Neuronal stem cell (in vitro differentiated cells): ENCODE results near the gene FOXL2NB.

Experiments used
- DNase-seq: peaks from one replicate; pipeline ENCODE4 v3.0.0-alpha.2; 2013; ENCODE audit warnings: low spot score
- H2AFZ ChIP-seq: one replicate; pipeline ENCODE4 v1.6.1; 2013; ENCODE audit warnings: mild to moderate bottlenecking, low read length, inconsistent platforms
- H2AK5ac ChIP-seq: 2 replicates; pipeline ENCODE4 v1.6.1; 2013; ENCODE audit warnings: low read depth, mild to moderate bottlenecking, inconsistent platforms, low read length, moderate library complexity, mixed read lengths
- H2BK120ac ChIP-seq: 2 replicates; pipeline ENCODE4 v1.6.1; 2013; ENCODE audit warnings: low read depth, mild to moderate bottlenecking, inconsistent platforms, low read length, moderate library complexity, mixed read lengths
- H2BK12ac ChIP-seq: one replicate; pipeline ENCODE4 v1.6.1; 2013; ENCODE audit warnings: low read length, inconsistent platforms
- H2BK15ac ChIP-seq: 2 replicates; pipeline ENCODE4 v1.6.1; 2013; ENCODE audit warnings: mild to moderate bottlenecking, low read length, inconsistent platforms, mixed read lengths
- H2BK5ac ChIP-seq: one replicate; pipeline ENCODE4 v1.6.1; 2013; ENCODE audit warnings: inconsistent platforms, mild to moderate bottlenecking, low read length, moderate library complexity
- H3K14ac ChIP-seq: one replicate; pipeline ENCODE4 v1.6.1; 2013; ENCODE audit warnings: low read length, inconsistent platforms
- H3K18ac ChIP-seq: 2 replicates; pipeline ENCODE4 v1.6.1; 2013; ENCODE audit warnings: low read length, inconsistent platforms
- H3K23ac ChIP-seq: 2 replicates; pipeline ENCODE4 v1.6.1; 2013; ENCODE audit warnings: low read depth, mild to moderate bottlenecking, mixed read lengths, low read length, inconsistent platforms; ENCODE audit not compliant: poor library complexity
- H3K27ac ChIP-seq: replicated peaks from 3 replicates; pipeline ENCODE4 v1.5.1; 2013; ENCODE audit warnings: low read length, inconsistent platforms
- H3K27me3 ChIP-seq, 3 experiments: 2 replicates each; pipeline ENCODE4 v1.6.1; 2013; ENCODE audit warnings: low read length in 3 of 3, mild to moderate bottlenecking in 2 of 3, inconsistent platforms in 1 of 3, low read depth in 1 of 3, mixed read lengths in 1 of 3, moderate library complexity in 1 of 3; ENCODE audit not compliant: control insufficient read depth in 3 of 3, insufficient read depth in 3 of 3
- H3K36me3 ChIP-seq, 2 donors: replicated peaks in 1 of 2; 2 replicates each; pipeline ENCODE4 v1.6.1; 2013; ENCODE audit warnings: low read length in 2 of 2; ENCODE audit not compliant: control insufficient read depth in 2 of 2, insufficient read depth in 2 of 2
- H3K4ac ChIP-seq: 2 replicates; pipeline ENCODE4 v1.6.1; 2013; ENCODE audit warnings: inconsistent platforms, mild to moderate bottlenecking, low read length, moderate library complexity
- H3K4me1 ChIP-seq, 2 donors: 1 replicate in 1 of 2; 2 replicates in 1 of 2; pipeline ENCODE4 v1.6.1; 2013; ENCODE audit warnings: low read length in 2 of 2, low read depth in 1 of 2; ENCODE audit not compliant: control insufficient read depth in 2 of 2, insufficient read depth in 1 of 2
- H3K4me2 ChIP-seq: one replicate; pipeline ENCODE4 v1.6.1; 2013; ENCODE audit warnings: mild to moderate bottlenecking, low read length, inconsistent platforms; ENCODE audit not compliant: insufficient read depth, poor library complexity, severe bottlenecking
- H3K4me3 ChIP-seq, 2 donors: 2 replicates each; pipeline ENCODE4 v1.5.1; 2013; ENCODE audit warnings: low read length in 2 of 2, mild to moderate bottlenecking in 2 of 2, inconsistent platforms in 1 of 2, moderate library complexity in 1 of 2
- H3K79me1 ChIP-seq: one replicate; pipeline ENCODE4 v1.6.1; 2013; ENCODE audit warnings: low read depth, mild to moderate bottlenecking, inconsistent platforms, low read length, moderate library complexity
- H3K9ac ChIP-seq: one replicate; pipeline ENCODE4 v1.6.1; 2013; ENCODE audit warnings: mild to moderate bottlenecking, low read depth, low read length, inconsistent platforms; ENCODE audit not compliant: poor library complexity
- H3K9me3 ChIP-seq, 2 donors: replicated peaks in 1 of 2; 2 replicates each; pipeline versions ENCODE3 to v1.6.1; 2013; ENCODE audit warnings: low read length in 2 of 2, mild to moderate bottlenecking in 2 of 2, inconsistent platforms in 1 of 2, low read depth in 1 of 2, mixed read lengths in 1 of 2, moderate library complexity in 1 of 2; ENCODE audit not compliant: control insufficient read depth in 2 of 2, insufficient read depth in 1 of 2
- H4K8ac ChIP-seq: one replicate; pipeline ENCODE4 v1.6.1; 2013; ENCODE audit warnings: low read depth, mild to moderate bottlenecking, inconsistent platforms, low read length, moderate library complexity
- H4K91ac ChIP-seq: one replicate; pipeline ENCODE4 v1.6.1; 2013; ENCODE audit warnings: low read length, low read depth, mild to moderate bottlenecking, inconsistent platforms; ENCODE audit not compliant: poor library complexity
- WGBS, 2 donors: extraction: QIAGEN DNeasy Blood & Tissue Kit; methylation state at CpG; one replicate each; pipeline ENCODE4 v1.1.7; 2013; ENCODE audit warnings: missing lambda C conversion rate in 2 of 2, mixed read lengths in 1 of 2; ENCODE audit not compliant: insufficient read length in 2 of 2, insufficient replicate concordance in 1 of 2; ENCODE audit errors: extremely low coverage in 2 of 2; 5-methylcytosine and 5-hydroxymethylcytosine counted together

Gene FOXL2NB

DNA sequence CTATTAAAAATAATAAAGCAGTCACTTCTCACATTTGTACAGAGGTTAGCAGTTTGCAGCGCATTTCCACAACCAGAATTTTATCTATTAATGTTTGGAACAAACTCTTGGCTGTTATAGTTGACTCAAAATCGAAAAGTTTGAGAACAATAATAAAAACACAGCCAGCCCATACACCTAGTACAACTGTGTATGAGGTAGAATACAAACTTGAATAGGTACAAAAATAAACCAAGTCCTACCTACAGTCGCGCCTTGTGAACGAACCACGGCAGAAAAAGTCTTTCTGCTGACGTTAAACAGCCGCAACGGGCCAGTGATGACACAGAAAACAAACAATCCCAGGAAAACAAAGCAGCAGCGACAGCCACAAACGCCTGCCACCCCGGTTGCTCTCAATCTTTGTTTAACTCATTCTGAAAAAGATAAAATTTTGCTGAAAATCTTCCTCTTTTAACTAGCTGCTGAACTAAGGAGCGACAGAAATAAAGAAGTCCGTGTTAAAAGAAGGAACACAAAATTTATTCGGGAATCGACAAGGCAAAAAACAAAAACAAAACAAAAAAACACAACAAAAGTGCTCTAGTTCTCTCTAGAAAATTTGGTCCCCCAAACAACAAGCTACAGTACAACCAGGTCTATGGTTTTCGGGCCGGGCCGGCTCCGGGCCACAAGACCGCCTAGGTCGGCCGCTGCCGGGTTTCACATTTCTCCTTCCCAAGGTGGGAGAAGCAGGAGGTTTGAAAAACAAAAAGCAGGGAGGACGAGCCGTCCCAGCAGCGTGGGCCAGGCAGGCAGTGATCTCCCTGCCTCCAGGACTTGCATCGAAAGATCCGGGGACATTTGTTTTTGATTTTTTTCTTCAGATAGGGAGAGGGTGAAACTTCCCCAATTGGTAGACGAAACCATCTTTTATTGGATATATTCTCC lies 3.0 kb upstream of the FOXL2NB start:
- Histone ChIP-seq H3K18ac (no peak overlapping the region), H3K4me1 (peaks cover 9 to 24% of the 10 kb centered on the region in 2 donors), H2AFZ (no peak overlapping the region), H3K4me3 (peak overlapping the region in 1 of 2 donors; percentile 16), H4K91ac (no peak overlapping the region), H3K27ac (no peak overlapping the region), H3K27me3 (peaks cover 44 to 99% (median 99%) of the 10 kb centered on the region in 3 experiments), H3K4me2 (no peak overlapping the region), H2BK12ac (no peak overlapping the region), H3K79me1 (no peaks in the 10 kb centered on the region), H3K14ac (no peak overlapping the region), H2BK5ac (no peak overlapping the region), H2AK5ac (no peak overlapping the region), H3K36me3 (no peaks in the 10 kb centered on the region), H3K9me3 (peaks cover 0 to 2% of the 10 kb centered on the region in 2 donors), H2BK120ac (no peak overlapping the region), H2BK15ac (no peak overlapping the region), H3K23ac (no peak overlapping the region), H3K9ac (no peak overlapping the region), H3K4ac (no peak overlapping the region), H4K8ac (no peak overlapping the region)
- WGBS, 2 donors = no CpG with 5 or more reads among the region's 30 CpGs
- DNase-seq = no peak

DNA sequence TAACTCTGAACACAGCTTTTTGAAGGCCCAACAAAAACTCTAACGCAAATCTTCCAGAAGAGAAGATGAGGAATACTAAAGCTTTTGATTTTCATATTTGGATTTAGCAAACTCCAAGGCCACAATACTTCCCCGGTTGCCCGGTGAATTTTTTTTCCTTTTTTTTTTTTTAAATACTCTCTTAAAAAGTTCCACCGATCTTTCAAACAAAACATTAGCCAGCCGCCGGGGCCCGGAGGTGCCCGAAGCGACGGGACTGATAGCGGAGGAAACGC lies 2.4 kb upstream of the FOXL2NB start:
- WGBS, 2 donors = no CpG with 5 or more reads among the region's 12 CpGs
- Histone ChIP-seq H3K4ac (no peak overlapping the region), H2AK5ac (no peak overlapping the region), H3K9ac (no peak overlapping the region), H3K4me3 (peak overlapping the region in 1 of 2 donors; percentile 17), H3K14ac (no peak overlapping the region), H2BK15ac (no peak overlapping the region), H3K36me3 (no peaks in the 10 kb centered on the region), H2BK5ac (no peak overlapping the region), H3K4me2 (peak overlapping the region; percentile 48), H3K79me1 (no peaks in the 10 kb centered on the region), H3K23ac (no peak overlapping the region), H2AFZ (peak overlapping the region; percentile 96), H2BK120ac (no peak overlapping the region), H3K27ac (no peak overlapping the region), H4K91ac (no peak overlapping the region), H3K18ac (no peak overlapping the region), H4K8ac (no peak overlapping the region), H3K4me1 (peaks cover 9 to 20% of the 10 kb centered on the region in 2 donors), H2BK12ac (no peak overlapping the region), H3K9me3 (peaks cover 0 to 2% of the 10 kb centered on the region in 2 donors), H3K27me3 (peaks cover 45 to 99% (median 99%) of the 10 kb centered on the region in 3 experiments)
- no peak for DNase-seq

- H2AK5ac ChIP-seq = no peak overlapping the region
- H2BK5ac ChIP-seq = no peak overlapping the region
- WGBS, 2 donors = no CpG with 5 or more reads among the region's 80 CpGs
- H3K9ac ChIP-seq = peak overlapping the region; percentile 4
- no peak overlapping the region for H4K8ac ChIP-seq
- peaks cover 46 to 99% (median 99%) of the 10 kb centered on the region in 3 experiments for H3K27me3 ChIP-seq
- H3K14ac ChIP-seq = no peak overlapping the region
- no peak overlapping the region for H2BK120ac ChIP-seq
- no peaks in the 10 kb centered on the region for H3K36me3 ChIP-seq
- H2AFZ ChIP-seq = peak overlapping the region; percentile 96
- H3K4ac ChIP-seq = no peak overlapping the region
- peaks cover 6 to 15% of the 10 kb centered on the region in 2 donors for H3K4me1 ChIP-seq
- H3K9me3 ChIP-seq = peaks cover 0 to 2% of the 10 kb centered on the region in 2 donors
- no peak overlapping the region for H4K91ac ChIP-seq
- peak; percentile 56 for DNase-seq
- no peak overlapping the region for H2BK15ac ChIP-seq
- H3K23ac ChIP-seq = peak overlapping the region; percentile 28
- peak overlapping the region; percentile 17 to 28 for H3K4me3 ChIP-seq
- H2BK12ac ChIP-seq = peak overlapping the region; percentile 18
- H3K79me1 ChIP-seq = no peaks in the 10 kb centered on the region
- H3K27ac ChIP-seq = no peak overlapping the region
- peak overlapping the region; percentile 49 for H3K18ac ChIP-seq
- peak overlapping the region; percentile 74 for H3K4me2 ChIP-seq
These were observed 1.9 kb upstream of the FOXL2NB start for GRCh38 chr3:138944929-138945708.
